ENCODE measurements around the gene ITGAL. TPM values are rescaled to one million over a fixed set of nuclear protein-coding genes. Genes with fewer than 3 reads are reported as not detected.

ITGAL gene
- total RNA-seq (1 to 10 TPM; 1.1 to 3.8 (median 2.6) TPM), polyA plus RNA-seq (10 to 100 TPM in 1 of 3 donors, 1 to 10 TPM in 1, under 1 TPM in 1; 0.60 to 20.7 (median 2.8) TPM)

DNA sequence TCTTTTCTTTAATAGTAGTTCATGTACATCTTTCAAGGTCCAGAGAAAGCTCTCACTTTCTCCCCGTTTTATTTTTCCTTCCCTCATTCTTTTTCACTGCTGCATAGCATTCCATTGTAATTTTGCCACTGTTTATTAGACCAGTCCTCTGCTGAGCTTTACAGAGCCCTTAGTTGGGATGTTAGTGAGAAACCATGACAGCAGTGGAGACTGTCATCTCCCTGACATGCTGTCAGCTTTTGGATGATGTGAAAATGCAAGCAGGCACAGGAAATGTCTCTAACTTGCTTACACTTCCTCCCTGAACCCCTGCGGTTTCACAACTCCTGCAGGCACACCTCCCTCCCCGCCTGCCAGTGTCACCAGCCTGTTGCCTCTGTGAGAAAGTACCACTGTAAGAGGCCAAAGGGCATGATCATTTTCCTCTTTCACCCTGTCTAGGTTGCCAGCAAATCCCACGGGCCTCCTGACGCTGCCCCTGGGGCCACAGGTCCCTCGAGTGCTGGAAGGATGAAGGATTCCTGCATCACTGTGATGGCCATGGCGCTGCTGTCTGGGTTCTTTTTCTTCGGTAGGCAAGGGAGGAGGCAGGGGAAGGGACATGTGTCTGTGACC lies at the start of gene ITGAL:
Gene ITGAL (plus strand): TSS at position 415 of the 615 bp plus-strand sequence. CDS start 96 bp downstream, at position 511.
- Histone ChIP-seq H3K36me3 (no peaks in the 10 kb centered on the region), H3K27me3 (peaks cover 0 to 39% (median 18%) of the 10 kb centered on the region in 3 donors), H3K9me3 (no peaks in the 10 kb centered on the region), H3K27ac (no peak within 1 kb of the TSS), H3K4me3 (no peak within 1 kb of the TSS), H3K4me1 (no peaks in the 10 kb centered on the region)
- TF ChIP-seq POLR2AphosphoS5 (IDR thresholded peaks at IDR 0.05) (no peak), CTCF (IDR thresholded peaks at IDR 0.05) (no peak), EP300 (IDR thresholded peaks at IDR 0.05) (no peak), POLR2A (IDR thresholded peaks at IDR 0.05) (no peak)
- DNase-seq, result peak; percentile 72
- intact Hi-C loops (cut with DNase I), result no loop called here
- whole genome bisulfite sequencing, 2 donors, result 32 to 44% methylated on average over 8 of the region's 8 CpGs

- Histone ChIP-seq H3K4me3 (no peak overlapping the region), H3K27ac (peak overlapping the region in 1 of 4 donors; percentile 83), H3K36me3 (peaks cover 0 to 25% (median 4%) of the 10 kb centered on the region in 4 donors), H3K9me3 (no peaks in the 10 kb centered on the region), H3K27me3 (no peaks in the 10 kb centered on the region), H3K4me1 (peaks cover 0 to 21% (median 16%) of the 10 kb centered on the region in 4 donors)
- intact Hi-C loops (cut with DNase I), result no loop called here
- WGBS, 2 donors, result 86 to 94% methylated on average over 4 of the region's 4 CpGs
- no peak for DNase-seq
- TF ChIP-seq POLR2AphosphoS5 (IDR thresholded peaks at IDR 0.05) (no peak), CTCF (IDR thresholded peaks at IDR 0.05) (no peak), EP300 (IDR thresholded peaks at IDR 0.05) (no peak), POLR2A (IDR thresholded peaks at IDR 0.05) (no peak)
These were observed 44.5 kb upstream of the ITGAL start for GRCh38 chr16:30428055-30428454.

GRCh38 chr16:30429418-30429677 lies 43.2 kb upstream of the ITGAL start:
- 0 to 2% methylated on average over 11 of the region's 11 CpGs for WGBS, 2 donors
- H3K27ac ChIP-seq, result peak overlapping the region; percentile 79 to 84 (median 82)
- intact Hi-C loops (cut with DNase I), result no loop called here
- H3K9me3 ChIP-seq, result no peaks in the 10 kb centered on the region
- H3K4me3 ChIP-seq, result peak overlapping the region; percentile 46 to 74 (median 56)
- H3K4me1 ChIP-seq, result peaks cover 0 to 21% (median 16%) of the 10 kb centered on the region in 4 donors
- TF ChIP-seq CTCF (IDR thresholded peaks at IDR 0.05) (no peak), EP300 (IDR thresholded peaks at IDR 0.05) (no peak), POLR2A (IDR thresholded peaks at IDR 0.05) (no peak), POLR2AphosphoS5 (IDR thresholded peaks at IDR 0.05) (no peak)
- DNase-seq, result no peak
- no peaks in the 10 kb centered on the region for H3K27me3 ChIP-seq
- peaks cover 0 to 12% (median under 1%) of the 10 kb centered on the region in 4 donors for H3K36me3 ChIP-seq

DNA sequence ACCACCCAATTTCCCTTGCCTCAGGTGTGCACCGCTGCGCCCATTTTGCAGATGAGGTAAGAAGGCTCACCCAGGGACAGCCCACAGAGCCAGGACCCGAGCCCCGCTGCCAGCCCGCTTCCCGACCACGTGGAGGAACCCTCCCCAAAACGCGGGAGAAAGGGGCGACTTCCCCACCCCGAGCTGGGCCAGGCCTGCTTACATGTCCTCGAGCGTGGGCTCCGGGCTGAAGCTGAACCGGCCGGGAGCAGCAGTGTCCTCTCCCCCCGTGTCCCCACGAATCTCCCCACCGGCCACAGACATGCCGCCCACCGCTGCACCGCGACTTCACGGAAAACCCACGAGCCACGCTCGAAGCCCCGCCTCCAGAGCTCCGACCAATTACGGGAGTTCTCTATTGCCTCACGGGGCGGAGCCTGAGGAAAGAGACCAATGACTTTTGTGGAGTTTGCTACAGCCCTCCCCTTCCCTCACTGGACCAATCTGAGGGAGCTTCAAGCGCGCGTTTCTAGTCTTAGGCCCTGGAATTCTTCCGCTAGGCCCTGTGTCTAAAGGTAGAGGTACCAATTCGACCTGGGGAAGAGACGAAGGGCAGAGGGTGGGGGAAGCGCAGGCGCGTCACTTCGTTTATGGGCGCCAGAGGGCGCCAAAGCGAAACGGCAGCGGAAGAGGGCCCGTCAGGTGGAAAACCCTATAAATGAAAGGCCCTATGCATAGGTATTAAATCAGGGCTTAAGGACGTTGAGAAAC lies 42.7 kb upstream of the ITGAL start, which contains the start of gene DCTPP1:
Gene DCTPP1 (minus strand): TSS at position 353 of the 750 bp plus-strand sequence. CDS start 50 bp downstream, at position 303.
- intact Hi-C loops (cut with DNase I), result loop anchor here (2.0 to 5.0 kb wide), 2 partner anchors 105 to 197 kb away; partner anchors contain the start of gene ZNF747
- Histone ChIP-seq H3K27ac (peak within 1 kb of the TSS; percentile 79 to 84 (median 82)), H3K27me3 (no peaks in the 10 kb centered on the region), H3K36me3 (peaks cover 0 to 7% (median 0%) of the 10 kb centered on the region in 4 donors), H3K4me3 (peak within 1 kb of the TSS; percentile 46 to 74 (median 56)), H3K9me3 (no peaks in the 10 kb centered on the region), H3K4me1 (peaks cover 0 to 21% (median 16%) of the 10 kb centered on the region in 4 donors)
- DNase-seq, result peak; percentile 98
- TF ChIP-seq POLR2A (IDR thresholded peaks at IDR 0.05) (no peak), POLR2AphosphoS5 (IDR thresholded peaks at IDR 0.05) (peak; percentile 45 to 66 (median 56)), CTCF (IDR thresholded peaks at IDR 0.05) (peak; percentile 60 to 82 (median 62))
- WGBS, 2 donors, result 0% methylated on average over 49 of the region's 49 CpGs

All from sigmoid colon (tissue), 7 donors.